Tongue (tissue), 2 donors: ENCODE measurements around the gene SPRED1. TPM values are rescaled to one million over a fixed set of nuclear protein-coding genes. Genes with fewer than 3 reads are reported as not detected.

Source experiments
- DNase-seq: peaks from one replicate; pipeline ENCODE4 v3.0.0-alpha.2; 2015
- total RNA-seq: library from RNA; depleted of rRNA; stranded (reverse); fragments of >200 nt; gene quantifications from one replicate; pipeline ENCODE4 v1.2.3, GENCODE V29; 2014

SPRED1 gene
- 64.1 TPM for total RNA-seq

DNA sequence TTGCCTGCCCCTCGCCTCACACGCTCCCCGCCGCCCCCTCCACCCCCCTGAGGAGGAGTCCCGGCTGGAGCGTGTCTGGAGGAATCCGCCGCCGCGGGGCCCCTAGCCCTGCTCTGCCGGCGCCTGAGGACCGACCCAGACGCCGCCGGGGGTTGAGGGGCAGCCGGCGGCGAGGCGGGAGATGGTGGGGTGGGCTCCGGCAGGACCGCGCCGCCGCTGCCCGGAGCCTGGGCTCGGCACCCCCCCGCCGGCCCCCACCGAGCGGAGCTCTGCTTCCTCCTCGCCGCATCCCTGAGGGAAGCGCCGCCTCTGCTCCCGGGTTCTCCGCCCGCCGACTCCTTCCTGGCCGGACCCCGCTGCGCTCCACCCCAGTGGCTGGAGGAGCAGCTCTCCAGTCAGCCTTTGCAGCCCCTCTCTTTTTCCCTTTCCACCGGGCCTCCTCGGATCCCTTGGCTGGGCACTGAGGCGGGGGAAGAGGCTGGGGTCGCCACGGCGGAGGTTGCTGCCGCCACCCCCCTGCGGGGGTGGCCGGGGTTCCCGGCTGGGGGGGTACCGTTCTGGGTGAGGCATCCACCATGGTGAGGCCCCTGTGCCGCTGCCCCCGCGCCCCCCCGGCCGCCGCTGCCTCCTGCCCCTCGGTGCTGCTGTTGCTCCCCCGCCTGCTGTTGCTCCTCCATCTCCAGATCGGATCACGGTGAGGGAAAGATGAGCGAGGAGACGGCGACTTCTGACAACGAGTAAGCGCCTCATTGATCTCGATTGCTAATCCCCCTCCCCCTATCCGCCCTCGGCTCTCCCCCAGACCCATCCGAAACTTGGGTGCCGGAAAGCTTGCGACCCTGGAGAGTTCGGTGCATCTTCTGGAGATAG lies at the start of gene SPRED1:
SPRED1 (plus strand) TSS at position 356 of the 870 bp plus-strand sequence; CDS start at position 706, 350 bp downstream.
- DNase-seq = peak; percentile 78

DNA sequence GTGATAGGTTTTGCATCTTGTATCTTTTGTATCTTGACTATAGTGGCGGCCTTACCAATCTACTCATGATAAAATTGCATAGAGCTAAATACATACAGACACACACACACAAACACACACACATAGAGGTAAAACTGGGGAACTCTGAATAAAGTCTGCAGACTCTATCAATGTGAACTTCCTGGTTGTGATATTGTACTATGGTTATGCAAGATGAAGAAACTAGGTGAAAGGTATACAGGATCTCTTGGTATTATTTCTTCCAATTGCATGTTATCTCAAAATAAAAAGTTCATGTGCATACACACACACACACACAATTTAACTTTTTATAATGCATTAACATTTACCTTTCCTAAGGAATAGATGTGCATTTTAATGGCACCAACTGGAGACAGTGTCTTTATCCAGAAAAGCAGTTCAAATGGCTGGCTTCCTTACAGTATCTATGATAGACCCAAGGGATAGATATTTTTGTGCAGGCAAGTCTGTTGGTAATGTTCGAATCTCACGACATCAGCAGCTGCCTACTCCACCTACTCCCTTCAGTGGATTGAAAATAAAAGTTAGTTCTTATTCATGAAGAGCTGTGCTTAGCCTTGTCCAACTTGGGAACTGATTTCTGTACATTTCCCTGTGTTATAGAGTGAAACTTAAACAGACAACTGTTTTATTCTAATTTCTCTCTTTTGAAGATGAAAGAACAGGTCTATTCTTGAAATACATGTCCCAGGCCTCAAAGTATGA lies 46.9 kb upstream of the SPRED1 start:
- no peak for DNase-seq

DNA sequence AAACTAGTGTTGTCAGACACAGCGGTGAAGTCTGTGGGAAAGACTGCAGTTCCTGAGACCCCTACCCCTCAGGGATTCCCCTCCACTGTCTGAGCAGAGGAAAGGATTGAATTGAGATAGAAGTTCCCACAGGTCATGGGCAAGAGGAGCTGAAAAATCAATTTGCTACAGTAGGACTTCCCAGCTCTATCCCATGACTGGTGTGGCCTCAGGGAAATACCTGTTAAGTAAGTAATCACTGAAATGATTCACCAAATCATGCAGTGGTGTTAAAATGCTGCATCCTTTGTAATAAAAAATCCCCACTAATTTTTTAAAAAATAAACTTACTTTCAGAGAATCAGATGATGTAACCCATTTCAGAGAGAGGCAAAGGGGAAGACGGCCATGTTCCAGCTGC lies 45.0 kb upstream of the SPRED1 start:
- DNase-seq = no peak

DNA sequence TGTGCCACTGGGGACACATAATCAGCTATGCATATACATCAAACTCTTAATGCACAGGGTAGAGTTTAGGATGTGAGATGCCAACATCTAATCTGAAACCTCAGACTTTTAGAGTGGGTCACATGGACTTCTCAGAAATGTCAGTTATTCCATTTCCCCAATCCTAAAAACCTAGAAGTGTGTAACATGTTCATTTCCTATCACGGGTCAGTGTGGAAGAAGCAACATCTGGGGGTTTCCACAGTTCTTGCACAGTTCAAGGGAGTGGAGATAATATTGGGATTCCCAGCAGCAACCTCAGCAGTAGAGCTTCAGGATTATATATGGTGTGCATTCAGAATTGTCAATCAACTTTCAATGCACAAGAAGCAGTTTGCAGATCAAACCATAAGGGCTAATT lies 44.4 kb upstream of the SPRED1 start:
- DNase-seq = no peak

DNA sequence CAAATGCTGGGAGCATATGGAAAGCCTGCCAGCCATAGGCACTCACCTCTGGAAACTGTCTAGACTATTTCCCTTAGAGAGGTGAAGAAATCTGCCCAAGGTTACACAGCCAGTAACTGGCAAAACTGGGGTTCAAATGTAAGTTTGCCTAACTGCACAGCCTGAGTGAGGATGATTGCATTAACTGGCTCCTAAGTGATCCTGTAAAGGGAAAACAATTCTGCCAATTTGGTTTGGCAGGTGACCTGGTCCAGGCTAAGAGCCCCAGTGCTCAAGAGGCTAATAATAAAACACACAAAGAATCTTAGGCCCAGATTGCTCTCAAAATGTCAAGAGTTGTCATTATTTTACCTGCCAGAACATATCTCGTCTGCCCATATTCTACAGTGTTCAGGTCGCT lies 43.9 kb upstream of the SPRED1 start:
- no peak for DNase-seq

DNA sequence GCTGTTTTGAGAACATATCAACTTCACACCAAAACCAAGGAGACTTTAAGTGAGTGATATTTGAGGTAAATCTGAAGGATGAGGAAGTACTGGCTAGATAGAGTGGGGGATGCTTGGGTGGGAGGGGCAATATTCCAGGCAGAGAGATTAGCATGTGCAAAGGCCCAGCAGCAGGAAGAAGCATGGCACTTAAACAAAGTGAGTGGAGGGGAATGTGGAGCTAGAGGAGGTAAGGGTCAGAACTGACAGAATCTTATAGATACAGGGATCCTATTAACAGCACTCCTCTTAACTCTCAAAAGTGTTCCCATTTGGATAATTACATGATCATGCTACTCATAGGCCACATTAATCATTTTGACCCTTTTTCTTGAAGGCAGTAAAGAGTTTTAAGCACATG lies 41.4 kb upstream of the SPRED1 start:
- DNase-seq = no peak

DNA sequence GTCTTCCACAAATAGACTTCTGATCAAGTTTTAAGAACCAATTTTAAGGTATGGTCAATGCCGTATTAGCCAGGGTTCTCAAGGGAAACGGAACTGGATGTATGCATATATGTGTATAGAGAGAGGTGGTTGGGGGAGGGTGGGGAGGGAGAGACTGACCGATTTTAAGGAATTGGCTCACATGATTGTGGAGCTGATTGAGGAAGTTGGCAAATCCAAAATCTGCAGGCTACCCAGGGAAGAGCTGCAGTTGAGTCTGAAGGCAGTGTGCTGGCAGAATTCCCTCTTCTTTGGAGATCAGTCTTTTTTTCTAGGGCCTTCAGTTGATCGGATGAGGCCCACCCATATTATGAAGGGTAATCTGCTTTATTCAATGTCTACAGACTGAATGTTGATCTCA lies 40.8 kb upstream of the SPRED1 start:
- DNase-seq = no peak

DNA sequence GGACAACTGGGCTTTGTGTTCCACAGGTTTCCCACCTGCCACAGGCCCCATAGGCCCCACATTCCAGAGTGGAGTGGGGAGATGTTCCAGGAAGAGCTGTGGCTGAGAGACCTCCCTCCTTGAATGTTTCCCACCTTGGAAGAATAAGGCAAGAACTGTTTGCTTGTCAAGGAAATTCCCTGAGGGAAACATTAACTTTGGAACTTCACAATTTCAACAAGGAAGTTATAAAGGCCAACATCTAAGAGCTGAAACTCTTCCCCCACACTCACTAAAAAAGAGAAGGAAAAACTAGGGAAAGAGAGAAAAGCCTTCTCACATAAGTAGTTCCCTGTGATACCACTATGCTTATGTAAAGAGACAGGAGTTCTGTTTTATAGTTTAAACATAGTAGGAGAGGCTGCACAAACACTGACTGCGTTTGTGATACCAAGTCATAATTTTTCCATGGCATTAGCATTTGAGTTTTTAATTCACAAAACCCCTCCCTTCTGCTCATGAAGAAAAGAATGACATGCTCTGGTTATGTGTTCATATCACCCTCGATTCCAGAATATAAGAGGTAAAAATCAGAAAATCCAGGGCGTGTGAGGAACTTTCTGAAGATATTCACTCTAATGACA lies 39.8 kb upstream of the SPRED1 start:
- DNase-seq = no peak

DNA sequence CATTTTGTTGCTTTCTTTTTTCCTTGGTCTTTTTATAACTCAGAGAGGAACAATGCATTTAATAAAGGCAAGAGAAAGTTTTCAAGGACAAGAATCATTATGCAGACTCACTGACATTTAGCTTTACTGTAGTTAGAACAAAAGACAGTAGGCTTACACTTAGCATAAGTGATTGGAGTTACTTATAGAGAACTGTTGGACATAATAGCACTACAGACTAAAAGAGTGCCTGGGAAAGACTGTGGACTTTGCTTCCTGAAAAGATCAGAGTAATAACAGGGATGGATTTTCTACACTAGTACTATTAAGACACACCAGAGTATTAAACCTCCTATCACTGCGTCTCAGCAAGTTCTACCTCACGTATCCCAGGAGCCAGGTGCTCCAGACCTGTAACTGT lies 39.3 kb upstream of the SPRED1 start:
- no peak for DNase-seq

DNA sequence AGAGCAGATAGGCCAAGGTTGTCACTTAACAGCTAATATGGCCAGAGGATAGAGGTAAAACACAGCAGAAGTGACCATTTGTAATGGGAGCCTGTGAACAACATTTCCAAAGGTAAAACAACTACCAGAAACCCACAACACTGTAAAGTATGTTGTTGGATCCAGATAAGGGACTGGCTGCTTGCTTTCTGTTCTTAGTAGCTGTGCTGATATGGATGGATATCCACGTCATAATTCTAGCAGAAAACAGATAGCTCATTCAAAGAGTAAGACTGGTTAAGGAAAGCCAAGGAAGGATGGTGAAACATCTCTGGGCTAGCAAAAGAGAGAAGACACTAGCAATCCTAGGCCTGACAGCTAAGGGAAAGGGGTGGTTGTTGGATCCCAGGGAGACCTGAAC lies 36.9 kb upstream of the SPRED1 start:
- no peak for DNase-seq

DNA sequence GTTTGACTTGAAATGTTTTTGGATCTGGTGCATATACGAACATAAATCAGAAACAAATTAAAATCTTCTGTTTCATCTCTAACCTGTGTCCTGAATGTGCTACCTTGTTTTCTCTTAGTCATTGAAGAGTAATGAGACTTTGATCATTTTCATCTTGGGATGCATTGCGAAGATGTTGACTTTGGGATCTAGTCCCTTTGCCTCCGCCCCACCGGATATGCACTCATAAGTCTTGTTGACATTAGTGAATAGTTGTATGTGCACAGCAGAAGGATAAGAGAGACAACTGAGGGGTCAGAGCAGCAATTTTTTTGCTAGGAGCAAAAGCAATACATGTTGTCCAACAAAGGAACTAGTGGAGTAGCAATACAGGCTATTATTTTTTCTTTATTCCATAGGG lies 35.9 kb upstream of the SPRED1 start:
- peak; percentile 45 for DNase-seq

DNA sequence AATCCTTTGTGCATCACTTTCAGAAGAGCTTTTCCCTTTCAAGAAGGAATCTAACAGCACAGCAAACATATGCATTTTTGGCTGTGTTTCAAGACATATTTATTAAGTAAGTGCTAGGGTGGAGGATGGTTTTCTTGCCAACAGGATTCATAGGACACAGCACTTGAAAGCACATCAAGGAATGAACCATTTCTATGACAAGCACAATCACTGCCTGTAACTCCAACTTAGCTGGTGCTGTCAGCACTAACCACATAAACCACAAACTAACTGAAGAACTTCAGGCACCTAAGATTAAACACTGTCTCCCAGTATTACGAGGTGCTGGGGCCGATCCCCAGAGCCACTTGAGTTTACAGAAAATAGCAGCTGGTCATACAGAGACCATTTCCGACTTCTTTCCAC lies 35.4 kb upstream of the SPRED1 start:
- peak; percentile 51 for DNase-seq

DNA sequence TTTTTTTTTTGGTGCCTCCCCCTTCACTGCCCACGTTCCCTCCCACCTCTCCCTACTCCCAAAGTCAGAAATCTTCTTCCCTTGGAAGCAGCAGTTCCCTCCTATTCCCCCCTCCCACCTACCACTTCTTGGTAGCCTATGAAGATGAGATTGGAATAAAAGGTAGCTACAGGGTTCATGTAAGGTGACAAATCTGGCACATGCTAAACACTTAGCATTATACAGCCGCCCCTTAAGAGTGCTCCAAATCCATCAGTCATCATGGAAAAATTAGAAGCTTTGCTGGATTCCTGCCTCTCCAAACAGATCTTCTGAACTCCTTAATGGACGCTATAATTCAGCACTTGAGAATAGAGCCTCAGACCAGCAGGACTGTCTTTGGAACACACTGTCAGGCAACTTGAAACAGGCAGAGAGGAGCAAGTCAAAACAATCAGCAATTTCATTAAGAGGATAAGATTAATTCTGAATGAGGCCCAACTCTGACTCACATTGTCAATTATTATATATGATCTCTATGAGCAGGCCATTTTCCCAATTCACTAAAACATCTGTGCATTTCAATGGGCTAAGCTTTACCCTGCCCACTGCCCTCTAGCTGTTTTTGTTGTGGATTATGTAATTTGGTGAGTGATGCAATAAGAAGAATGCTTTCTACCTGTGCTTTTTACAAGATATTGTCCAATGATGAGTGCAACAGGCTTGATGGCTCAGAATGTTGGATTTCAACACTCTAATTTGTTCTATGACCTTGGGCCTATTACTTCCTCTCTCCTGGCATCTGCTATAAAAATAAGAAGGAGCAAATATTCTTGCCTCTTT lies 34.6 kb upstream of the SPRED1 start:
- DNase-seq = peak; percentile 51

DNA sequence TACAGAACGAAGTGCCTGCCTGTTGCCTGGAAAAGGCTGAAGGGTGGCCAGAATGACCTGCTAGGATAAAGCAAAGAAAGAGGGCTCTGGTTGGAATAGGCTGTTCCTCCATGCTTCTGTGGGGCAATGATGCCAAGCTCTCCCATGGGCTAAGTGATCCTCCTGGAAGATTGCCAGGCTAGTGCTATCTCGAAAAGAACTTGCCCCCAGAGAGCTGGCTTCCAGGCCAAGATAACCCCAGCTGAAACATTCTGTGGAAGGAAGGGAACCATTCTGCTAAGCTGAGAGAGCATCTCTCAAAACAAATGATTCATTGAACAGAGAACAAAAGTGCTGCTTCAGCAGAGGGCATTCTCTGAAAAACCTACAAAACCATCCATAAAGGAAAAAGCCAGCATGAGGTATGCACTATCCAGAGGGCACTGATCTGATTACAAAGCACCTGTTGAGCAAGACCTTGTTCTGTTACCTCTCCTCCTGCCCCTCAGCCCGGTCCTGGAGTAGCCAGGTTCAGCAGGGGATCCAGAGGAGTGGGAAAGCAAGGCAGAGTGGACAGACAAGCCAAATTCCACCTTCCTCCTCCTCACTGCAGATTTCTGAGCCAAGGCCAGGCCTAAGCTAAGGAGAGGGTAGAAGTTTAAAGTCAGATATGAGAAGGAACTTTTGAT lies 31.9 kb upstream of the SPRED1 start:
- DNase-seq = no peak

DNA sequence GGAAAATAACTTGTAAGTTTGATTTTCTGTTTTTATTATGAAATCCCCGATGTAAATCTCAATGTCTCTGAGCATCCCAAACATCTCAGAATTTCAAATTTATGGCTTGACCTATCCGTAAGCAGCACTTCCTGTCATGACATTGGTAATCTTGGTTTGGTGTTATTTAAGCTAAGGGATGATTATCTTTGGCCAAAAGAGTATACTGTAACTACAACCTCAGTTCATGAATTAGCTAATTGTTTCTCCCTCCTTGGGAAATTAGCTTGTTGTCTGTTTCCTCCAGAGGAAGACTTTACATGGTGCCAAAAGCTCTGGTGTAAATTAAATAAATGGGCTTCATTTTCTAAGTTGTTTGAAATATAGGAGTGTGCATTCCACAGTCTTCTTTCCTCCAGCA lies 28.1 kb upstream of the SPRED1 start:
- no peak for DNase-seq

DNA sequence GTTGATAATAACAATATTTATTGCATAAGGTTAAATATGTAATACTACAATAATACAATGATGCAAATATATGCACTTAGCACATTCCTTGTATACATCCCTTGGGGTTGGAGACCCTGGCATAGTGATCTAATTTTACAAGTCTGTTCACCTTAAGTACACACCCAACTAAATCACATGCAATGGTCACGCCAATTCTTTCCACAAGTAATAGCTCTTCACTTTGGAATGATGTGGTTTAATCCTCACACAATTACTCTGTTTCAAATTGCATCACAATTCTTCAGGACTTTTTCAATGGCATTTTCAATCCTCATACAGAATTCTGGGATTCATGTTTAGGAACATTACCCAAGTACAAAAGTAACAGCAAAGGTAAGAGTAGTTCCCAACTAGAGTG lies 27.3 kb upstream of the SPRED1 start:
- DNase-seq = no peak

DNA sequence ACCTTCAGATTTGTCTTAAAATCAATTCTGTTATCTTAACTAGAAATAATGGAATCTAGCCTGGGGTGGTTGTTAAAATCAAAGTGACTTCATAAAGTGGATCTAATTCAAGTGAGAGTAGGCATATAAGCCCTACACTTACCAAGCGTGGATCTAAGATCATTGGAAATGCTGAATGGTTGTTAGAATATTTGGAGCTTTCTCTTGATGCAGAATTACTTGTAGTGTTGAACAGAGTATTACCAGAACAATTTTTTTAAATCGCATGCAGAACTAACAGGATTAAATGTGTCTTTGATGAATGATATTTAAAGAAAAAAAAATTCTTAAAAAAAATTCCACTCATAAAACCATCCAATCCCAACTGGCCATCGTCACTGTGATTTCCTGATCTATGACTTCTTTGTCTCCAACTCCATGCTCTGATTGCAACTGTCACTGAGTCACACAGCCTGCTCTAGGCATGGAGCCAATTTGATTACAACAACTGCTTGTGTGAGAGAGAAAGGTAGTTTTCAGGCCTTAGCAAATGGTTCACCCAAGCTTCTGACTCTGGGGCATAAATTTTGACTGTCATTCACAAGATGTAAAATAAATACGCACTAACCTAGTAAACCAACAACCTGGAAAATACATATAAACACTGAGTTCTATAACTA lies 25.9 kb upstream of the SPRED1 start:
- peak; percentile 84 for DNase-seq

DNA sequence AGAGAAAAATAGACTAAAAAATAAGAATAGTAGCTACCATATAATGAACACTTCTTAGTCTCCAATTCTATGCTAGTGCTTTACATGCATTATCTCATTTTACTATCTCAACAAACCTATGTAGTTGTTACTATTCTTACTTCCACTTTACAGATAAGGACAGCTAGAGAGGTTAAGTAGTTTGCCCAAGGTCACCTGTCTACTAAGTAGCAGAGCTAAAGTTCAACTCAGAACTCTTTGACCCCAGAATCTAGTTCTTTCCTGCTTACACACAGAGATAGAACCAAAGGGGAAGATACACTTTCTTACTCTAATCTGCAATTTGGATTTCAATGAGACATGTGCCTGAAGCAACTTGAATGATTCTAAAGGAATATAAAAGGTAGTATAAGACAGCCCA lies 24.7 kb upstream of the SPRED1 start:
- no peak for DNase-seq

DNA sequence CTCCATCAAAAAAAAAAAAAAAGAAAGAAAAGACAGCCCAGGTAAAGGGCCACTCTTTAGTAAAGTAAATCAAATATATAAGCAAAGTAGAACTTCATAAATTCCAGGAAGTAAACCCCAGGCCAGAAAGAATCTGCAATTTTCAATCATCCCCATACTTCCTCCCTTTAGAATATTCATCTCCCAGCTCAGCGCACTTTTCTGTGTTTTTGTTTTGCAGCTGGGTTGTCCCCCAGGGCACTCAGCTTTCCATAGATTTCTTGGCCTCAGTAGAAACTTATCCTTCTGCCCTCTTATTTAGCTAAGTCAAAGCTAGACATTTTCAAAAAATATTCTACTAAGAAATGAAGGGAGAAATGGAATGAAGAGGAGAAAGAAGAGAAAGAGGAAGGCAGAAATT lies 24.0 kb upstream of the SPRED1 start:
- peak; percentile 51 for DNase-seq

DNA sequence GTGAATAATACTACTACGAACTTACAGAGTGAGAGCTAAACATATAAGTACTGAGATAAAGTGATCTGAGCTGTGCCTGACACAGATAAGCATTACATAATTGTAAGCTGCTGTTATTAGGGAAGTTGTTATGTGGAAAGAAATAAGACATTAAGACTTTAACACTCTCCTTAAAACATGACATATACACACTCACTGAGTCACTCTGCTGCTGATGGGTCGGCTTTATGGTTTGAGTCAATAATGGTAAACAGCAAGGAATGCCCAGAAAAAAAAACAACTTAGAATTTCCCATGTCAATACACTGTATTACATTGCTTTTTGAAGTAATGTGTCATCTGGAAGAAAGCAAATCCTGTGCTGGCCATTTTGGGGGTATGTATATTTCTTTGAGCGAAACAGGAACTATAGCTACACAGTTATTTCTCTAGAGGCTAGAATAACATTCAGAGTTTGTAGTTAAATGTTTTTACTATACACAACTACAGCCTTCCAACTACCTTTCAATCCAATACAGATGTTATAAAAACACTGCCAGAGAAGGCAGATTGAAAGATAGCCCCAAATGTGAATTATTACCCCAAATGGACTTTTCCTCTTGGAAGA lies 22.8 kb upstream of the SPRED1 start:
- DNase-seq = peak; percentile 50

DNA sequence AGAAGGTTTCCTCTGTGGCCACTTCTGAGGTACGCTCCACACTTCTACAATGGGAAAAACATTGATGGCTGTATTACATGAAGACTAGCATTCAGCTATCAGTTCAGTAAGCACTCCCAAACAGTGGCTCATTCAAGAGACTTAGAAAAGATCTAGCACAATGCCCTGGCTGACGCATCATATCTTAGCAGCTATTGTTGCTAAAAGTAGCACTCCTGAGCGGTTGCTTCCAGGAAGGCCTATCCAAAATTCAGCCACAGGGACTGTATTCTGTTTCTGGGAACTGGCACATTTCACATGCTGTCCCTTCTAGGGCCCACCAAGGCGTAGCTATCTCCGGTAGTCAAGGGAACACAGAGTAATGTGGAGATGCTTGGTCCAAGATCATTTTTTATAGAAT lies 21.2 kb upstream of the SPRED1 start:
- no peak for DNase-seq
